H1 (cell line): ENCODE measurements around the gene ATAT1. TPM values are rescaled to one million over a fixed set of nuclear protein-coding genes. Genes with fewer than 3 reads are reported as not detected.

Experiments
- CTCF ChIA-PET: fragments of 300-600 bp; sonication (Branson Sonifier 250); formaldehyde crosslinking; loops from one replicate; lab custom pipeline; 2021; ENCODE audit not compliant: partially characterized antibody; lab: Charles Lee
- POLR2A ChIA-PET: fragments of 300-600 bp; sonication (Branson Sonifier 250); formaldehyde crosslinking; loops from one replicate; lab custom pipeline; 2021; ENCODE audit warnings: inconsistent platforms; ENCODE audit not compliant: partially characterized antibody; lab: Charles Lee
- DNase-seq, 2 experiments: peaks; one replicate each; pipeline versions ENCODE4 v3.0.0 to v3.0.0-alpha.2; 2010 to 2022; ENCODE audit warnings: low spot score in 2 of 2, low read depth in 1 of 2, mixed read lengths in 1 of 2
- FAIRE-seq: peaks from 2 replicates; lab custom pipeline; 2011; peaks lifted over from hg19 to GRCh38; lab: Jason Lieb, UNC
- H2AFZ ChIP-seq: 2 replicates; pipeline ENCODE4 v1.8.1; 2012; ENCODE audit warnings: low read length, inconsistent platforms
- H2AK5ac ChIP-seq: 2 replicates; pipeline ENCODE4 v1.6.1; 2013; ENCODE audit warnings: low read depth, low read length
- H2BK120ac ChIP-seq: replicated peaks from 2 replicates; pipeline ENCODE3; 2013; ENCODE audit warnings: low read depth, low read length, inconsistent platforms
- H2BK12ac ChIP-seq: 2 replicates; pipeline ENCODE4 v1.6.1; 2013; ENCODE audit warnings: low read depth, low read length
- H2BK15ac ChIP-seq: 2 replicates; pipeline ENCODE4 v1.6.1; 2013; ENCODE audit warnings: low read length
- H2BK20ac ChIP-seq: 2 replicates; pipeline ENCODE4 v1.6.1; 2013; ENCODE audit warnings: low read length
- H2BK5ac ChIP-seq: 2 replicates; pipeline ENCODE4 v1.6.1; 2013; ENCODE audit warnings: low read depth, low read length
- H3K14ac ChIP-seq: 2 replicates; pipeline ENCODE4 v1.6.1; 2013; ENCODE audit warnings: inconsistent platforms; ENCODE audit not compliant: insufficient read length
- H3K18ac ChIP-seq: 2 replicates; pipeline ENCODE4 v1.6.1; 2013; ENCODE audit warnings: low read length; ENCODE audit errors: extremely low read depth
- H3K23ac ChIP-seq: 2 replicates; pipeline ENCODE4 v1.6.1; 2013; ENCODE audit warnings: inconsistent platforms; ENCODE audit not compliant: insufficient read length
- H3K23me2 ChIP-seq: 2 replicates; pipeline ENCODE4 v1.6.1; 2013; ENCODE audit warnings: low read depth, low read length
- H3K27ac ChIP-seq: 2 replicates; pipeline ENCODE4 v1.6.1; 2011; ENCODE audit warnings: low read depth, low read length, inconsistent platforms
- H3K27me3 ChIP-seq, 4 experiments: replicated peaks in 1 of 4; 1 replicate in 1 of 4; 2 replicates in 3 of 4; pipeline versions ENCODE4 v1.6.1 to v1.8.1; 2011 to 2013; ENCODE audit warnings: low read length in 3 of 4, mild to moderate bottlenecking in 3 of 4, inconsistent platforms in 2 of 4, mixed read lengths in 2 of 4, moderate library complexity in 1 of 4; ENCODE audit not compliant: control insufficient read depth in 3 of 4, insufficient read depth in 3 of 4; ENCODE audit errors: extremely low read depth in 1 of 4
- H3K36me3 ChIP-seq, 4 experiments: 2 replicates each; pipeline versions ENCODE4 v1.6.1 to v1.8.1; 2011 to 2013; ENCODE audit warnings: mild to moderate bottlenecking in 4 of 4, low read length in 3 of 4, moderate library complexity in 2 of 4, control low read depth in 1 of 4, inconsistent platforms in 1 of 4; ENCODE audit not compliant: insufficient read depth in 4 of 4, control insufficient read depth in 2 of 4
- H3K4ac ChIP-seq: replicated peaks from 2 replicates; pipeline ENCODE3; 2013; ENCODE audit warnings: low read length, low read depth, mixed read lengths, inconsistent platforms; ENCODE audit not compliant: insufficient read length
- H3K4me1 ChIP-seq, 4 experiments: replicated peaks in 1 of 4; 1 replicate in 1 of 4; 2 replicates in 3 of 4; pipeline versions ENCODE4 v1.6.1 to v1.8.1; 2011 to 2013; ENCODE audit warnings: low read length in 3 of 4, inconsistent platforms in 2 of 4, mixed read lengths in 1 of 4; ENCODE audit not compliant: insufficient read depth in 4 of 4, control insufficient read depth in 3 of 4
- H3K4me2 ChIP-seq, 2 experiments: 2 replicates each; pipeline versions ENCODE4 v1.6.1 to v1.8.1; 2011 to 2013; ENCODE audit warnings: low read depth in 2 of 2, low read length in 2 of 2, control low read depth in 1 of 2, inconsistent platforms in 1 of 2, mild to moderate bottlenecking in 1 of 2; ENCODE audit not compliant: insufficient read depth in 1 of 2
- H3K4me3 ChIP-seq, 4 experiments: fragments of 200-600, 300-600 bp in 1 of 4; sonication (generic), shearing (Covaris generic), sonication (Bioruptor Twin) in 1 of 4; 2 replicates each; pipeline versions ENCODE4 v1.5.1 to v1.8.1; 2011 to 2016; ENCODE audit warnings: low read length in 4 of 4, low read depth in 3 of 4, control low read depth in 2 of 4, inconsistent platforms in 2 of 4, mild to moderate bottlenecking in 2 of 4, mixed read lengths in 1 of 4, moderate library complexity in 1 of 4; ENCODE audit not compliant: insufficient read depth in 2 of 4; ENCODE audit errors: extremely low read depth in 1 of 4
- H3K56ac ChIP-seq: replicated peaks from 2 replicates; pipeline ENCODE3; 2013; ENCODE audit warnings: low read depth, mild to moderate bottlenecking, mixed read lengths, low read length, inconsistent platforms; ENCODE audit not compliant: insufficient read length
- H3K79me1 ChIP-seq: 2 replicates; pipeline ENCODE4 v1.6.1; 2013; ENCODE audit warnings: low read depth, low read length, control low read depth
- H3K79me2 ChIP-seq, 2 experiments: 2 replicates each; pipeline versions ENCODE4 v1.6.1 to v1.8.1; 2012 to 2013; ENCODE audit warnings: low read length in 2 of 2, mild to moderate bottlenecking in 2 of 2, inconsistent platforms in 1 of 2; ENCODE audit not compliant: insufficient read depth in 2 of 2, control insufficient read depth in 1 of 2
- H3K9ac ChIP-seq, 4 experiments: replicated peaks in 1 of 4; 1 replicate in 1 of 4; 2 replicates in 3 of 4; pipeline versions ENCODE4 v1.6.1 to v1.8.1; 2011 to 2013; ENCODE audit warnings: low read depth in 3 of 4, low read length in 3 of 4, control low read depth in 2 of 4, mild to moderate bottlenecking in 2 of 4, moderate library complexity in 2 of 4, inconsistent platforms in 1 of 4; ENCODE audit errors: extremely low read depth in 1 of 4
- H3K9me3 ChIP-seq, 2 experiments: 2 replicates each; pipeline versions ENCODE4 v1.6.1 to v1.8.1; 2012 to 2013; ENCODE audit warnings: mild to moderate bottlenecking in 2 of 2, moderate library complexity in 2 of 2, control low read depth in 1 of 2, inconsistent platforms in 1 of 2, low read depth in 1 of 2, low read length in 1 of 2, mixed read lengths in 1 of 2; ENCODE audit not compliant: insufficient read depth in 2 of 2
- H4K20me1 ChIP-seq, 2 experiments: replicated peaks in 1 of 2; 2 replicates each; pipeline versions ENCODE3 to v1.8.1; 2011 to 2013; ENCODE audit warnings: inconsistent platforms in 2 of 2, low read length in 2 of 2, mild to moderate bottlenecking in 1 of 2; ENCODE audit not compliant: insufficient read depth in 2 of 2, control insufficient read depth in 1 of 2
- H4K5ac ChIP-seq: 2 replicates; pipeline ENCODE4 v1.6.1; 2013; ENCODE audit warnings: low read length, low read depth, mixed read lengths, inconsistent platforms; ENCODE audit not compliant: insufficient read length
- H4K8ac ChIP-seq: 2 replicates; pipeline ENCODE4 v1.8.0; 2013; ENCODE audit warnings: mild to moderate bottlenecking, moderate library complexity, low read length, inconsistent platforms; ENCODE audit not compliant: insufficient read depth; ENCODE audit errors: extremely low read depth
- H4K91ac ChIP-seq: replicated peaks from 2 replicates; pipeline ENCODE3; 2013; ENCODE audit warnings: low read length, mixed read lengths, inconsistent platforms; ENCODE audit not compliant: insufficient read length
- ASH2L ChIP-seq: fragments of 200-600, 300-600 bp; sonication (generic); IDR thresholded peaks from one replicate; pipeline ENCODE4 v1.7.1; 2017; ENCODE audit warnings: low read length
- CEBPB ChIP-seq: IDR thresholded peaks from 2 replicates; pipeline ENCODE4 v1.6.1; 2012; ENCODE audit warnings: low read depth, low read length
- HDAC2 ChIP-seq, 2 experiments: fragments of 300-600 bp in 1 of 2; sonication (generic) in 1 of 2; IDR thresholded peaks; 2 replicates each; pipeline ENCODE4 v1.6.1; 2011 to 2012; ENCODE audit warnings: low read depth in 2 of 2, low read length in 2 of 2, mild to moderate bottlenecking in 2 of 2, moderate library complexity in 2 of 2, borderline replicate concordance in 1 of 2, inconsistent platforms in 1 of 2
- POLR2AphosphoS5 ChIP-seq: IDR thresholded peaks from 2 replicates; pipeline ENCODE4 v1.6.1; 2011; ENCODE audit warnings: low read depth, low read length
- SIRT6 ChIP-seq: IDR thresholded peaks from one replicate; pipeline ENCODE4 v1.7.1; 2012; ENCODE audit warnings: low read length, inconsistent platforms
- ZNF274 ChIP-seq: IDR thresholded peaks from 2 replicates; pipeline ENCODE4 v1.7.0; 2012; ENCODE audit warnings: low read length, borderline replicate concordance; ENCODE audit errors: extremely low read depth
- WGBS, 2 experiments: shearing (Covaris generic) in 1 of 2; methylation state at CpG; one replicate each; pipeline versions ENCODE4 v1.1.6 to v1.1.7; 2013 to 2015; ENCODE audit warnings: low lambda C conversion rate in 2 of 2, mixed read lengths in 2 of 2, inconsistent platforms in 1 of 2, low coverage in 1 of 2, missing lambda C conversion rate in 1 of 2; ENCODE audit not compliant: insufficient replicate concordance in 2 of 2, insufficient coverage in 1 of 2, insufficient read length in 1 of 2; ENCODE audit errors: extremely low coverage in 1 of 2, missing lambda C conversion rate in 1 of 2; 5-methylcytosine and 5-hydroxymethylcytosine counted together
- polyA plus RNA-seq, 7 experiments: library from polyadenylated mRNA; depleted of rRNA in 3 of 7; stranded (reverse) in 5 of 7; unstranded in 2 of 7; fragments of >200 nt in 5 of 7; fragments of 200-250 nt in 2 of 7; gene quantifications; 1 replicate in 5 of 7; 2 replicates in 1 of 7; 4 replicates in 1 of 7; pipeline versions ENCODE4 v1.2.1 to v1.2.3, GENCODE V29; 2011 to 2013; ENCODE audit warnings: missing spikeins in 2 of 7, mixed read lengths in 2 of 7
- total RNA-seq: library from RNA; stranded (reverse); fragmentation: NEBNext Ultra II Directional; extraction: Animal tissue kit (Norgen Biotek cat#: 25700); gene quantifications from 2 replicates; pipeline ENCODE4 v1.2.1, GENCODE V29; 2021
- TF ChIP-seq, protein P1 (sequence below): IDR thresholded peaks from 2 replicates; pipeline ENCODE4 v1.6.1; 2011; ENCODE audit warnings: low read length, improper control_type of control experiment

ATAT1 gene
- total and polyA plus RNA-seq, 2 of the 8 experiments (the other 6 are each of a cell fraction or from before 2014, with no cell fraction given), result 14.4 to 14.6 TPM

- Histone ChIP-seq H4K5ac (no peak overlapping the region), H3K4ac (no peak overlapping the region), H4K91ac (no peak overlapping the region), H3K79me2 (peaks cover 0 to 42% of the 10 kb centered on the region in 2 experiments; a peak in 2 of 4 replicates), H3K79me1 (peaks cover 8% of the 10 kb centered on the region), H3K4me2 (no peak overlapping the region), H2BK5ac (no peak overlapping the region), H3K9ac (no peak overlapping the region), H3K18ac (no peak overlapping the region), H3K27ac (no peak overlapping the region), H3K23ac (no peak overlapping the region), H3K36me3 (peaks cover 27 to 77% (median 44%) of the 10 kb centered on the region in 4 experiments), H3K14ac (no peak overlapping the region), H4K8ac (no peak overlapping the region), H3K9me3 (no peaks in the 10 kb centered on the region), H3K23me2 (peaks cover 3% of the 10 kb centered on the region; the same call in 1 of the 2 replicates), H3K56ac (no peak overlapping the region), H4K20me1 (peaks cover 4 to 11% of the 10 kb centered on the region in 2 experiments), H2AK5ac (no peak overlapping the region), H2BK20ac (no peak overlapping the region), H2AFZ (no peak overlapping the region), H3K4me3 (no peak overlapping the region), H3K4me1 (peaks cover 0 to 6% (median 3%) of the 10 kb centered on the region in 4 experiments; a peak in 4 of 7 replicates), H3K27me3 (no peaks in the 10 kb centered on the region), H2BK12ac (no peak overlapping the region), H2BK15ac (no peak overlapping the region), H2BK120ac (no peak overlapping the region)
- WGBS, 2 experiments, result 89% methylated on average over 4 of the region's 4 CpGs; no CpG with 5 or more reads in 1 of the 2 experiments
- ChIA-PET CTCF (interaction anchor here (0.6 to 1.7 kb wide), 8 partner anchors 9 to 121 kb away, joined by 3 to 5 read pairs (median 3); no protein-coding TSS in a partner anchor), POLR2A (interaction anchor here (0.7 to 2.4 kb wide), 28 partner anchors 8 to 126 kb away, joined by 3 to 74 read pairs (median 4); partner anchors contain the start of genes ABCF1, ATAT1, C6orf136 and MRPS18B)
- DNase-seq (no peak), FAIRE-seq (no peak)
- TF ChIP-seq ZNF274, result no peak
- TF ChIP-seq, protein P1, sequence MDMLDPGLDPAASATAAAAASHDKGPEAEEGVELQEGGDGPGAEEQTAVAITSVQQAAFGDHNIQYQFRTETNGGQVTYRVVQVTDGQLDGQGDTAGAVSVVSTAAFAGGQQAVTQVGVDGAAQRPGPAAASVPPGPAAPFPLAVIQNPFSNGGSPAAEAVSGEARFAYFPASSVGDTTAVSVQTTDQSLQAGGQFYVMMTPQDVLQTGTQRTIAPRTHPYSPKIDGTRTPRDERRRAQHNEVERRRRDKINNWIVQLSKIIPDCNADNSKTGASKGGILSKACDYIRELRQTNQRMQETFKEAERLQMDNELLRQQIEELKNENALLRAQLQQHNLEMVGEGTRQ, result no peak
- no peak for TF ChIP-seq CEBPB
- TF ChIP-seq POLR2AphosphoS5, result peak; percentile 74
- TF ChIP-seq SIRT6, result no peak
- no peak for TF ChIP-seq ASH2L
- no peak for TF ChIP-seq HDAC2 (IDR thresholded peaks at IDR 0.05; ENCODE audit: borderline replicate concordance in 1 of 2, low read depth in 2 of 2, low read length in 2 of 2)
Observed at GRCh38 chr6:30610065-30610464, 16.6 kb upstream of the ATAT1 start.
